Lung (tissue), 12 donors: ENCODE data around the gene ANGEL2. TPM values are rescaled to one million over a fixed set of nuclear protein-coding genes. Genes with fewer than 3 reads are reported as not detected.

Experiments used
- ATAC-seq: fragments of 200-7000 bp; cut with Tn5 transposase; one replicate; pipeline ENCODE4 v1.9.1; 2020; ENCODE audit warnings: moderate number of reproducible peaks; ENCODE audit not compliant: insufficient read depth, low FRiP score
- DNase-seq, 3 donors: peaks; one replicate each; pipeline ENCODE4 v3.0.0-alpha.2; 2013 to 2017
- H3K27ac ChIP-seq, 2 donors: one replicate each; pipeline ENCODE4 v1.5.1; 2013; ENCODE audit warnings: mild to moderate bottlenecking in 2 of 2, moderate library complexity in 2 of 2, control low read depth in 1 of 2, inconsistent platforms in 1 of 2, low read depth in 1 of 2, low read length in 1 of 2
- H3K27me3 ChIP-seq, 3 donors: one replicate each; pipeline ENCODE4 v1.5.1; 2013; ENCODE audit warnings: low read length in 2 of 3; ENCODE audit not compliant: control insufficient read depth in 3 of 3, insufficient read depth in 3 of 3
- H3K36me3 ChIP-seq, 4 donors: one replicate each; pipeline ENCODE4 v1.5.1; 2013; ENCODE audit warnings: low read length in 4 of 4, mild to moderate bottlenecking in 1 of 4, moderate library complexity in 1 of 4; ENCODE audit not compliant: control insufficient read depth in 4 of 4, insufficient read depth in 4 of 4
- H3K4me1 ChIP-seq, 5 donors: one replicate each; pipeline ENCODE4 v1.5.1; 2013; ENCODE audit warnings: low read length in 5 of 5, mild to moderate bottlenecking in 2 of 5, moderate library complexity in 1 of 5; ENCODE audit not compliant: control insufficient read depth in 5 of 5, insufficient read depth in 5 of 5
- H3K4me3 ChIP-seq: one replicate; pipeline ENCODE4 v1.5.1; 2013; ENCODE audit warnings: mild to moderate bottlenecking, control low read depth, moderate library complexity
- H3K9ac ChIP-seq, 2 donors: one replicate each; pipeline ENCODE4 v1.5.1; 2013; ENCODE audit warnings: low read length in 2 of 2, control low read depth in 1 of 2; ENCODE audit not compliant: insufficient read depth in 1 of 2
- H3K9me3 ChIP-seq, 4 donors: one replicate each; pipeline ENCODE4 v1.5.1; 2013; ENCODE audit warnings: low read length in 3 of 4, mild to moderate bottlenecking in 1 of 4, moderate library complexity in 1 of 4; ENCODE audit not compliant: control insufficient read depth in 4 of 4, insufficient read depth in 3 of 4
- CTCF ChIP-seq: IDR thresholded peaks from 2 replicates; pipeline ENCODE4 v1.5.1; 2012; ENCODE audit warnings: mild to moderate bottlenecking; ENCODE audit errors: control extremely low read depth, extremely low read depth
- WGBS, 2 donors: extraction: QIAGEN DNeasy Blood & Tissue Kit; methylation state at CpG; one replicate each; pipeline ENCODE4 v1.1.7; 2013; 5-methylcytosine and 5-hydroxymethylcytosine counted together
- polyA plus RNA-seq, 2 donors: library from polyadenylated mRNA; stranded (reverse); fragments of 200-250 nt; gene quantifications; one replicate each; pipeline ENCODE4 v1.2.1, GENCODE V29; 2013
- total RNA-seq, 2 donors: library from RNA; depleted of rRNA in 1 of 2; stranded (reverse); fragments of >200 nt in 1 of 2; gene quantifications; one replicate each; pipeline ENCODE4 v1.2.1, GENCODE V29; 2014 to 2021
- donor health status: control.
- donor health status: control.
- donor health status: Bipolar disorder and iron deficiency.
- donor health status: healthy.
- donor health status: DM: yes; HTN: yes; CAD: no.

Gene ANGEL2
- total and polyA plus RNA-seq, 4 donors: 13.7 to 53.7 (median 29.0) TPM

DNA sequence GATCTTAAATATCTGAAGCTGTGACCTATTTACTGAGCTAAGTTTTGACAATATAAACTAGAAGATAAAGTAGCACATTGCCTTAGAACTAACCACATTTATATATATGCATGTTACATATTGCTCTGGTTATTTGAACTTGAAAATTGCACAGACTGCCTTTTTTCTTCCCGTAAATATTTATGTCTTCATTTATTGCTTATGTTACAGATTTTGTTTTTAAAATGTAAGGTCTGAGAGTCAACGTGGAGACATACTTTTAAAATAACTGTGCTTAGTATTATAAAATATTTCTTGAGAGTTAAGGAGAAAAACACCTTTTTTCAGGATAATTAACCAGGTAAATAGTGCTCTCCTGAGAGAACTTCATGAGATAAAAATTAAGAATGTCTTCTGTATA lies 38.5 kb upstream of the ANGEL2 start:
- 86 to 91% methylated on average over 2 of the region's 2 CpGs for WGBS, 2 donors
- Histone ChIP-seq H3K9ac (no peak overlapping the region), H3K4me3 (no peak overlapping the region), H3K27ac (no peak overlapping the region), H3K9me3 (no peaks in the 10 kb centered on the region), H3K4me1 (peaks cover 0 to 17% (median 3%) of the 10 kb centered on the region in 5 donors), H3K27me3 (no peaks in the 10 kb centered on the region), H3K36me3 (no peaks in the 10 kb centered on the region)
- DNase-seq (no peak), ATAC-seq (no peak)
- TF ChIP-seq CTCF: no peak

GRCh38 chr1:213053455-213053854 lies 37.8 kb upstream of the ANGEL2 start:
- H3K27ac ChIP-seq: no peak overlapping the region
- H3K4me1 ChIP-seq: peaks cover 0 to 17% (median 3%) of the 10 kb centered on the region in 5 donors
- TF ChIP-seq CTCF: no peak
- no peak overlapping the region for H3K4me3 ChIP-seq
- H3K27me3 ChIP-seq: peaks cover 0 to 3% (median 2%) of the 10 kb centered on the region in 3 donors
- DNase-seq: no peak
- no peak overlapping the region for H3K9ac ChIP-seq
- H3K36me3 ChIP-seq: no peaks in the 10 kb centered on the region
- ATAC-seq: no peak
- H3K9me3 ChIP-seq: no peaks in the 10 kb centered on the region

- H3K9ac ChIP-seq: peak overlapping the region in 1 of 2 donors; percentile 45
- no peak overlapping the region for H3K27ac ChIP-seq
- H3K9me3 ChIP-seq: no peaks in the 10 kb centered on the region
- DNase-seq: peak in 1 of 3 donors; percentile 10
- peak overlapping the region; percentile 84 for H3K4me3 ChIP-seq
- H3K36me3 ChIP-seq: no peaks in the 10 kb centered on the region
- peaks cover 0 to 4% (median 3%) of the 10 kb centered on the region in 3 donors for H3K27me3 ChIP-seq
- peaks cover 0 to 17% (median 3%) of the 10 kb centered on the region in 5 donors for H3K4me1 ChIP-seq
- 16 to 32% methylated on average over 2 of the region's 2 CpGs for WGBS, 2 donors
- no peak for TF ChIP-seq CTCF
- no peak for ATAC-seq
Observed at GRCh38 chr1:213051881-213052202, 36.2 kb upstream of the ANGEL2 start.
